Parathyroid adenoma (tissue), 2 donors: ENCODE data around the gene PACRG.

ENCODE experiments used
- H2AFZ ChIP-seq: fragments of 300-600 bp; sonication (generic); one replicate; pipeline ENCODE4 v1.7.0; 2017; ENCODE audit warnings: antibody characterized with exemption, mild to moderate bottlenecking
- H3K27ac ChIP-seq: fragments of 300-600 bp; sonication (generic); one replicate; pipeline ENCODE4 v1.7.0; 2017
- H3K27me3 ChIP-seq: fragments of 300-600 bp; sonication (generic); one replicate; pipeline ENCODE4 v1.7.0; 2017; ENCODE audit warnings: low read length; ENCODE audit not compliant: control insufficient read depth, insufficient read depth
- H3K36me3 ChIP-seq: fragments of 300-600 bp; sonication (generic); one replicate; pipeline ENCODE4 v1.7.0; 2017; ENCODE audit warnings: low read length; ENCODE audit not compliant: control insufficient read depth, insufficient read depth
- H3K4me1 ChIP-seq: fragments of 300-600 bp; sonication (generic); one replicate; pipeline ENCODE4 v1.7.0; 2017; ENCODE audit warnings: control low read depth
- H3K4me2 ChIP-seq: fragments of 300-600 bp; sonication (generic); one replicate; pipeline ENCODE4 v1.7.0; 2017; ENCODE audit warnings: low read length
- H3K4me3 ChIP-seq: fragments of 300-600 bp; sonication (generic); one replicate; pipeline ENCODE4 v1.7.0; 2017; ENCODE audit warnings: low read depth, low read length
- H3K79me2 ChIP-seq: fragments of 300-600 bp; sonication (generic); one replicate; pipeline ENCODE4 v1.7.0; 2017; ENCODE audit warnings: control low read depth
- H3K9ac ChIP-seq: fragments of 300-600 bp; sonication (generic); one replicate; pipeline ENCODE4 v1.7.0; 2017; ENCODE audit warnings: mild to moderate bottlenecking
- H3K9me3 ChIP-seq: fragments of 300-600 bp; sonication (generic); one replicate; pipeline ENCODE4 v1.7.0; 2017; ENCODE audit warnings: low read length; ENCODE audit not compliant: control insufficient read depth
- TF ChIP-seq, protein P1 (sequence below): fragments of 300-600 bp; sonication (generic); IDR thresholded peaks from one replicate; pipeline ENCODE4 v1.7.0; 2017; ENCODE audit warnings: antibody characterized with exemption, mild to moderate bottlenecking
- donor health status: primary hyperparathyroidism.

PACRG gene

DNA sequence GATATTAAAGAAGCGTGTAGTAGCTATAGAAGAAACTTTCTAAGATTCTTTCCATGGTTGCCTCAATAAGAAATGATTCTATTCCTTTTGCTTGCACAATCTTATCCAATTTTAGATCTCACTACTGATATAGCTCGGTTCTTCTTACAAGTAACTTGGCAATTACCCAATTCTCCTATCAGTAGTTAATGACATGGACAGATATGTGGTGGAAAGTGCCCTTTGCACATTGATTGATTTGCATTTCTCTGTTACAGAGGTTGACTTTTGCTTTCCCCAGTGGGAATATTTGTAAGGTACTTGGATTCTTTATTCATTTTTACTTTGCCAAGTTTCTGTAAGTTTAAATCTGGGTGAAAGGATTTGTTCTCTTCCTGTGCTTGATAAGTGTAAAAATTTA is 593.0 kb downstream of the PACRG start:
- no peak overlapping the region for H2AFZ ChIP-seq
- H3K27ac ChIP-seq = no peak overlapping the region
- no peak overlapping the region for H3K9ac ChIP-seq
- H3K27me3 ChIP-seq = no peaks in the 10 kb centered on the region
- peaks cover 4% of the 10 kb centered on the region for H3K4me1 ChIP-seq
- TF ChIP-seq, protein P1, sequence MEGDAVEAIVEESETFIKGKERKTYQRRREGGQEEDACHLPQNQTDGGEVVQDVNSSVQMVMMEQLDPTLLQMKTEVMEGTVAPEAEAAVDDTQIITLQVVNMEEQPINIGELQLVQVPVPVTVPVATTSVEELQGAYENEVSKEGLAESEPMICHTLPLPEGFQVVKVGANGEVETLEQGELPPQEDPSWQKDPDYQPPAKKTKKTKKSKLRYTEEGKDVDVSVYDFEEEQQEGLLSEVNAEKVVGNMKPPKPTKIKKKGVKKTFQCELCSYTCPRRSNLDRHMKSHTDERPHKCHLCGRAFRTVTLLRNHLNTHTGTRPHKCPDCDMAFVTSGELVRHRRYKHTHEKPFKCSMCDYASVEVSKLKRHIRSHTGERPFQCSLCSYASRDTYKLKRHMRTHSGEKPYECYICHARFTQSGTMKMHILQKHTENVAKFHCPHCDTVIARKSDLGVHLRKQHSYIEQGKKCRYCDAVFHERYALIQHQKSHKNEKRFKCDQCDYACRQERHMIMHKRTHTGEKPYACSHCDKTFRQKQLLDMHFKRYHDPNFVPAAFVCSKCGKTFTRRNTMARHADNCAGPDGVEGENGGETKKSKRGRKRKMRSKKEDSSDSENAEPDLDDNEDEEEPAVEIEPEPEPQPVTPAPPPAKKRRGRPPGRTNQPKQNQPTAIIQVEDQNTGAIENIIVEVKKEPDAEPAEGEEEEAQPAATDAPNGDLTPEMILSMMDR = no peak
- H3K36me3 ChIP-seq = no peaks in the 10 kb centered on the region
- H3K9me3 ChIP-seq = no peaks in the 10 kb centered on the region
- H3K4me2 ChIP-seq = no peak overlapping the region
- H3K79me2 ChIP-seq = no peaks in the 10 kb centered on the region
- H3K4me3 ChIP-seq = no peak overlapping the region

DNA sequence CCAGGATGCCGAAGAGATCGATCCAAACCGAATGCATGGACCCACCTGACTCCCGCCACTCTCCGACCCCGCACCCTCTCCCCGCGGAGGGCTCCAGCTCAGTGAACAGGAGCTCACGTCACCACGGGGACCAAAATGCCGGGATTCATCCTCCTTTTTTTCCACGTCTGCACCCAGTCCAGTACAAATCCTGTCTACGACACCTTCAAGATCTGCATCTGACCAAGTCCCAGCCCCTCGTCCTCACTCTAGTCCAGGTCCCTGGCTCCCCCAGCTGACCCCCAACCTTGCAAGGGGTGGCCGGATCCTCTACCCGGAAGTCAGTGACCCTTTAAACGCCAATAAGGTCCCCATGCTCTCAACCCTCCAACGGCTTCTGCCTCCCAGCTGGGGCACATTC is 593.9 kb downstream of the PACRG start:
- Histone ChIP-seq H3K4me2 (no peak overlapping the region), H3K27ac (no peak overlapping the region), H3K79me2 (no peaks in the 10 kb centered on the region), H3K27me3 (no peaks in the 10 kb centered on the region), H3K36me3 (no peaks in the 10 kb centered on the region), H3K9me3 (no peaks in the 10 kb centered on the region), H3K9ac (no peak overlapping the region), H3K4me1 (peaks cover 4% of the 10 kb centered on the region), H2AFZ (no peak overlapping the region), H3K4me3 (no peak overlapping the region)
- TF ChIP-seq, protein P1 = no peak

DNA sequence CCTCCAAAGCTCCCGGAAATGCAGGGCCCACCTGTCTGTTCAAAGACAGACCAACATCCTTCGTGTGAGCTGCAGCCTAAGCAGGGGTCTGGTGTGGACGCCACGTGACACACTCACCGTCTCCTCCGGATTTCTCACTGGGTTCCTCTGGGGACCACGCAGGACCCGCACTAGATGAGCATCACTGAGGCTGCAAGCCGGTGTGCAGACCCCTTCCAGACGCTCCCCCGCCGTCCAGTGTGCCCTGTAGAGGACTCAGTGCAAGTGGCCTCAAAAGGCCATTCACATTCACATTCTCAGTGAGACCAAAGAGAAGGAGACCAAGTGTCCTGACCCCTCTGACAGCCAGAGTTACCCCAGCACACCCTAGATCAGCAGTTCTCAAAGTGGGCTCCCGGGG is 595.5 kb downstream of the PACRG start:
- no peak overlapping the region for H3K27ac ChIP-seq
- no peak overlapping the region for H3K4me2 ChIP-seq
- H3K79me2 ChIP-seq = no peaks in the 10 kb centered on the region
- no peaks in the 10 kb centered on the region for H3K36me3 ChIP-seq
- TF ChIP-seq, protein P1 = no peak
- H3K4me3 ChIP-seq = no peak overlapping the region
- H2AFZ ChIP-seq = no peak overlapping the region
- H3K27me3 ChIP-seq = no peaks in the 10 kb centered on the region
- no peak overlapping the region for H3K9ac ChIP-seq
- peaks cover 4% of the 10 kb centered on the region for H3K4me1 ChIP-seq
- H3K9me3 ChIP-seq = no peaks in the 10 kb centered on the region

DNA sequence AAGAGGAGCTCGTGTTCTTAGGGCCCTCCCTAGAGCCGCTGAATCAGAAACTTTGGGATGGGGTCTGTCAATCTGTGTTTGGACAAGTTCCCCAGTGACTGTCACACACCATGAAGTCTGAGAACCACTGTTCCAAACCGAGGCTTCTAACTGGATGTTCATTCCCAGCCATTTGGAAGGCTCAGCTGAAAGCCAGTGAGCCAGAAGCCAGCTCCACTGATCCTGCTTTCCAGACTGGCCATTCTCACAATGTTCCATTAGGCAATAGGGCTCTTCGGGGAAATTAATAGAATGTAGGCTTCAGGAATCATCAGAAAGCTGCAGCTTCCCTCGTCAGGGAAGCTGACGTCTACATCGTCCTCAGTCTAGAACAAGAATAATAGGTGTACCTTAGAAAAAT is 595.9 kb downstream of the PACRG start:
- TF ChIP-seq, protein P1 = no peak
- H3K27ac ChIP-seq = no peak overlapping the region
- no peaks in the 10 kb centered on the region for H3K9me3 ChIP-seq
- no peaks in the 10 kb centered on the region for H3K79me2 ChIP-seq
- no peak overlapping the region for H3K4me3 ChIP-seq
- no peaks in the 10 kb centered on the region for H3K27me3 ChIP-seq
- no peak overlapping the region for H3K4me2 ChIP-seq
- no peak overlapping the region for H3K9ac ChIP-seq
- H3K4me1 ChIP-seq = peaks cover 4% of the 10 kb centered on the region
- no peak overlapping the region for H2AFZ ChIP-seq
- no peaks in the 10 kb centered on the region for H3K36me3 ChIP-seq

DNA sequence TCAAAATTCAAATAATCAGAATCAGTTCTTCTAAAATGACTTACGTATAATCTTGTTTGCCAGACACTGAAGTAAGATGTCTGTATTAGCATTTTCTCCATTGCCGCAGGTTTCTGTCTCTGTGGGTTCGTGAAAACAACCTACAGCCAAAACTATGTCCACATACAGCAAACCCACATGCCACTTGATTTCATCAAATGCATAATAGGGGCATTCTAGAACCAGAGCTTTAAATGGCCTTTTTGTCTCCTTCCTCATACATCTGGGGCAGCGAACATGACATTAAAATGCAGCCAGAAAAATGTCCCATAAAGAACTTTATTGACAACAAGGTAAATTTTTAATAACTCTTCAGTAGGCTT is 596.5 kb downstream of the PACRG start:
- H3K4me1 ChIP-seq = peaks cover 4% of the 10 kb centered on the region
- no peaks in the 10 kb centered on the region for H3K9me3 ChIP-seq
- no peak overlapping the region for H3K27ac ChIP-seq
- H3K79me2 ChIP-seq = no peaks in the 10 kb centered on the region
- H3K9ac ChIP-seq = no peak overlapping the region
- H3K36me3 ChIP-seq = no peaks in the 10 kb centered on the region
- TF ChIP-seq, protein P1 = no peak
- no peaks in the 10 kb centered on the region for H3K27me3 ChIP-seq
- H2AFZ ChIP-seq = no peak overlapping the region
- H3K4me3 ChIP-seq = no peak overlapping the region
- H3K4me2 ChIP-seq = no peak overlapping the region
